ENCODE data around the gene ADARB2. TPM values are rescaled to one million over a fixed set of nuclear protein-coding genes. Genes with fewer than 3 reads are reported as not detected.

ADARB2 gene
- total and polyA plus RNA-seq, 8 donors, result 0.34 to 24.7 (median 3.2) TPM

DNA sequence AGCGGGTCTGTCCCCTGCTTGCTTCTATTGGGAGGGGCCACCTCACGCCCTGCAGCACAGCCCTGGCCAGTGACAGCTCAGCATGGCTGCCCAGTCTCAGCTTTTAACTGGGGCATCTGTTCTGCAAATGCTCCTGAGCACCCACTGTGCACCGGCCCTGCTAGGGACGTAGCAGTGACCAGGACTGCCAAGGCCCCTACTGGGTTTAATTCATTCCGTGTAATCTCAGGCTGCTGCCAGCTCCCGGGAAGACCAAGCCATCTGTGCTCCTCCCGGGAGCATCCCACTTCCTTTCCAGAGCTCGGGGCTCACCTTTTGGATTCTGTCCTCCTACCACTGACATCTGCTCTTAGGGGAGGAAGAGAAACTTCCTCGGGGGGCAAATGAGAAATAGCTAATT is 85.2 kb downstream of the ADARB2 start:
- H3K27me3 ChIP-seq, result peaks cover 0 to 4% (median 0%) of the 10 kb centered on the region in 4 donors
- H3K4me1 ChIP-seq, result no peaks in the 10 kb centered on the region
- no peak overlapping the region for H3K4me3 ChIP-seq
- ATAC-seq (no peak), DNase-seq (no peak), FAIRE-seq (no peak)
- no peaks in the 10 kb centered on the region for H3K9me3 ChIP-seq
- H3K36me3 ChIP-seq, result no peaks in the 10 kb centered on the region
- intact Hi-C loops (cut with DNase I), result no loop called here
- TF ChIP-seq, protein P1, sequence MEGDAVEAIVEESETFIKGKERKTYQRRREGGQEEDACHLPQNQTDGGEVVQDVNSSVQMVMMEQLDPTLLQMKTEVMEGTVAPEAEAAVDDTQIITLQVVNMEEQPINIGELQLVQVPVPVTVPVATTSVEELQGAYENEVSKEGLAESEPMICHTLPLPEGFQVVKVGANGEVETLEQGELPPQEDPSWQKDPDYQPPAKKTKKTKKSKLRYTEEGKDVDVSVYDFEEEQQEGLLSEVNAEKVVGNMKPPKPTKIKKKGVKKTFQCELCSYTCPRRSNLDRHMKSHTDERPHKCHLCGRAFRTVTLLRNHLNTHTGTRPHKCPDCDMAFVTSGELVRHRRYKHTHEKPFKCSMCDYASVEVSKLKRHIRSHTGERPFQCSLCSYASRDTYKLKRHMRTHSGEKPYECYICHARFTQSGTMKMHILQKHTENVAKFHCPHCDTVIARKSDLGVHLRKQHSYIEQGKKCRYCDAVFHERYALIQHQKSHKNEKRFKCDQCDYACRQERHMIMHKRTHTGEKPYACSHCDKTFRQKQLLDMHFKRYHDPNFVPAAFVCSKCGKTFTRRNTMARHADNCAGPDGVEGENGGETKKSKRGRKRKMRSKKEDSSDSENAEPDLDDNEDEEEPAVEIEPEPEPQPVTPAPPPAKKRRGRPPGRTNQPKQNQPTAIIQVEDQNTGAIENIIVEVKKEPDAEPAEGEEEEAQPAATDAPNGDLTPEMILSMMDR (IDR thresholded peaks at IDR 0.05), result no peak
- no peak overlapping the region for H3K27ac ChIP-seq
- WGBS, 2 donors, result 49 to 64% methylated on average over 9 of the region's 9 CpGs

DNA sequence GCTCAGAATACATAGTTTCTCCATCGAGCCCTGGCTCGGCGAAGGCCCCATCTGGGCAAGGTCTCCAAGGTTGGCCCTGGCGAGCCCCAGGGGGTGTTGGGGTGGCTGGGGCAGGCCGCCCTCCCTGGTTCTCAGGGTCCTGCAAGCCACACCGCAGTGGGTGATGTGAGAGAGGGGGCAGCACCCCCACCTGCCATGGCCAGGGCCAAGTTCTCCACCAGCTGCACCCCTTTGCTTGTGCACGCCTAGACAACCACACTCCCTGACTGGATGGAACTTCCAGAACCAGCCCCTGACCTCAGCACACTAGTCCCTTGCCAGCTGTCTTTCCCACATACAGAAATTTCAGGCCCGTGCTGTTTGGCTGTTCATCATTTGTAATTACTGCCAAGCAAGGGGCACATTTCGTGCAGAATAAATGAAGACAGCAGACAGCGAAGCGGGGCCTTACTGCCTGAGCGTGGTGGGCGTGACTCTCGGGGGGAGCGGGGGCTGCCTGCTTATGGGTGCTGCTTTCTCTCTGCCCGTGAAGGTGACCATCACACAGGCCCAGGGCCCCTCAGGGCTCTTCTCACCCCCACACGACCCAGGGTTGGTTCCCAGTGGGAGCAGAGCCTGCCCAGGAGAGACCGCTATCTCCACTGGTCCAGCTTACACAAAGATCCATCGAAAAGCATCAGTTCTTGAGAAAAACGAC is 85.9 kb downstream of the ADARB2 start:
- H3K27ac ChIP-seq, result no peak overlapping the region
- H3K4me1 ChIP-seq, result no peaks in the 10 kb centered on the region
- DNase-seq, result no peak
- no peaks in the 10 kb centered on the region for H3K9me3 ChIP-seq
- WGBS, 2 donors, result 60 to 67% methylated on average over 20 of the region's 20 CpGs
- ATAC-seq, result no peak
- H3K27me3 ChIP-seq, result peaks cover 0 to 4% (median 0%) of the 10 kb centered on the region in 4 donors
- TF ChIP-seq, protein P1 (IDR thresholded peaks at IDR 0.05), result no peak
- FAIRE-seq, result no peak
- intact Hi-C loops (cut with DNase I), result no loop called here
- H3K36me3 ChIP-seq, result no peaks in the 10 kb centered on the region
- no peak overlapping the region for H3K4me3 ChIP-seq

DNA sequence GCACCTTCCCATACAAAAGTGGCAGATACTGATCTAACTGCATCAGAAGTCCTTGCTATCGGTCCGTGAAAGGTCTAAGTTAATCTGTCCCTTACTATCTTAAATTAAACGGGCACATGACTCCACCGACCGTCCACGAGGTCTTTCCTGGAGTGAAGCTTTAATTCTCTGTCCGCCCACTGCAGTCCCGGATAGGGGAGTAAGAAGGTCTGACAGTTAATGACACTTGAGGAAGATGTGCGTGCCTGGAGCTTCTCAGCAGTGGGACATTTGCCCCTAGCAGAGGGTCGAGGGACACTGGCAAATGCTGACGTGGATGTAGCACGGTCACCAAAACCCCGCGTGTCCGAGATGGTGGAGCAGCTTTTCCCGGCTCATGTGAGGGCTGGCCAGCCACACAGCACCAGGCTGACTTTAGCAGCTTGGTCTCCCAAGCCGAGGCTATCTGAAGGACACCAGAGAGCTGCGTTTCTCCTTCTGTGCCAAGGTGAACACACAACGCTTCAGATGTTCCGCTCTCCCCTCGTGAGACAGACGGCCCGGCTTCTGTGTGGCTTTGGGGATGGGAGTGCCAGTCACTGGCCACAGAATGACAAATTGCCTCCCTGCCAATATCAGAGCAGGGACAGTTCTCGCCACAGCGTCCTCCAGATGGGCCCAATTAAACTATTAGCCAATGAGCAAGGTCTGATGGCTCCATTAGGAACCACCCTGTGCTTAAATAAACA is 86.6 kb downstream of the ADARB2 start:
- H3K27me3 ChIP-seq, result peaks cover 0 to 4% (median 0%) of the 10 kb centered on the region in 4 donors
- TF ChIP-seq, protein P1 (IDR thresholded peaks at IDR 0.05), result no peak
- no peak for DNase-seq
- no peak for ATAC-seq
- H3K4me1 ChIP-seq, result no peaks in the 10 kb centered on the region
- H3K4me3 ChIP-seq, result no peak overlapping the region
- FAIRE-seq, result no peak
- no peaks in the 10 kb centered on the region for H3K9me3 ChIP-seq
- no peak overlapping the region for H3K27ac ChIP-seq
- WGBS, 2 donors, result 52 to 66% methylated on average over 25 of the region's 25 CpGs
- intact Hi-C loops (cut with DNase I), result no loop called here
- no peaks in the 10 kb centered on the region for H3K36me3 ChIP-seq

DNA sequence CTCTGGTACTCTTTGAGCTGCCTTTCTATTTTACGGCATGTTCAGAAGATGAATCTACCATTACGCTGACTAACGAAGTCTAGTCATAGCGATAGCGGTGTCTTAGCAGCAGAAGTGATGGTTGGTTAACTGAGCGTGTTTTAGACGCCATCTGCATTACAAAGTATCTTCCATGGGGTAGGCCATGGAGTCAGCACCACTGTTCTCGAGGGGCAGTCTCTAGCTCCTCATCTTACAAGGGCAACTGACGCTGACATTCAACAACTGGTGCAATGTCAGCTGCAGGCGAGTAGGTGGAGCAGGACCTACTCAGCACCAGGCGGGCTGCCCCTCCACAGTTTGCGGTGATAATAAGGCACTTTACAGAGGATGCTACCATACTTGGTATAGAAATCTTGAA is 88.7 kb downstream of the ADARB2 start:
- Histone ChIP-seq H3K9me3 (no peaks in the 10 kb centered on the region), H3K4me1 (no peaks in the 10 kb centered on the region), H3K27me3 (peaks cover 0 to 4% (median 0%) of the 10 kb centered on the region in 4 donors), H3K27ac (no peak overlapping the region), H3K4me3 (no peak overlapping the region), H3K36me3 (no peaks in the 10 kb centered on the region)
- intact Hi-C loops (cut with DNase I), result no loop called here
- FAIRE-seq, result no peak
- WGBS, 2 donors, result 70 to 82% methylated on average over 12 of the region's 12 CpGs
- ATAC-seq, result no peak
- TF ChIP-seq, protein P1 (IDR thresholded peaks at IDR 0.05), result no peak
- DNase-seq, result no peak

DNA sequence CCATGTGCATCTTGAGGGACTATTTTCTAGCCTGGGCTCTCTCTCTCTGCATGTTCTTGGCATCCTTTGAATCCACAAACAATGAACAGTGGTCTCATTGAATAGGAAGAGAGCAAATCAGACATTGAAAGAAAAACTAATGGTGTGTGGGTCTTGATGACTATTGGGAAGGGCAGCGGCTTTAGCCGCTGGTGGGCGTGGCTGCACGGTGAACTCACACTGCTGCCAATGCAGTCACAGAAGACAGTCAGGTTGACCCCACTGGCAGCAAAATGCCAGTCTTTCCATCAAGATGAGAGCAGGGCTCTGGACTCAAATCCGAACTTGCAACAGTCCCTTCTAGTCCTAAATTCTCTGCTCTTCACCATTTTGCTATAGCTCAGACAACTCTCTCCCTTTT is 91.0 kb downstream of the ADARB2 start:
- Histone ChIP-seq H3K27me3 (peaks cover 0 to 4% (median 2%) of the 10 kb centered on the region in 4 donors), H3K36me3 (no peaks in the 10 kb centered on the region), H3K27ac (no peak overlapping the region), H3K4me1 (no peaks in the 10 kb centered on the region), H3K4me3 (no peak overlapping the region), H3K9me3 (no peaks in the 10 kb centered on the region)
- DNase-seq, result no peak
- intact Hi-C loops (cut with DNase I), result no loop called here
- FAIRE-seq, result no peak
- ATAC-seq, result no peak
- TF ChIP-seq, protein P1 (IDR thresholded peaks at IDR 0.05), result no peak
- 51 to 69% methylated on average over 5 of the region's 5 CpGs for WGBS, 2 donors
